ENCODE measurements around the gene RAVER1.

The RAVER1 gene

DNA sequence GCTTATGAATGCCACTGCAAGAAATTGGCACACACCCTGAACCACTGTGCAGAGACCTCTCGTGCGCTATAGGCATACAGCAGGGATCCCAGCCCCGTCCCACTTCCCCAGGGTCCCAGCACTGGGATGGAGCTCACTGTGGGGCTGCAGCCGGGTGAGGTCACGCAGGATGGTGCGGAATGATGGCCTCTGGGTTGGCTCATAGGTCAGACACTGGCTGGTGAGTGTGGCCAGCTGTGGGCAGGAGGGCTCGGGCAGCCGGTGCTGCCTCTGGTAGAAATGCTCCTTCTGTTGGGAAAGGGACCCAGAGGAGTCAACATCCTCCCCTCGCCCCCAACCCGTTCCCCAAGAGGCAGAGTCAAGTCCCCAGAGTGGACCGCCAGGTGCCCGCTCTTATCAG lies 23.1 kb upstream of the RAVER1 start:
- no peaks in the 10 kb centered on the region for H3K9me3 ChIP-seq (ENCODE audit: insufficient read depth, low read depth, low read length)
- no peaks in the 10 kb centered on the region for H3K79me2 ChIP-seq (ENCODE audit: insufficient read depth, low read length)
- no peaks in the 10 kb centered on the region for H3K27me3 ChIP-seq (ENCODE audit: insufficient read depth, low read length, poor library complexity, severe bottlenecking)
- no peak overlapping the region for H3K4me2 ChIP-seq (ENCODE audit: low read depth, low read length, poor library complexity, severe bottlenecking)
- H2AFZ ChIP-seq (ENCODE audit: low read length): no peak overlapping the region
- no peak overlapping the region for H3K9ac ChIP-seq (ENCODE audit: low read depth, low read length, poor library complexity, severe bottlenecking)
- no peak for TF ChIP-seq EZH2phosphoT487 (IDR thresholded peaks at IDR 0.05; ENCODE audit: borderline replicate concordance)
- TF ChIP-seq, protein P1, sequence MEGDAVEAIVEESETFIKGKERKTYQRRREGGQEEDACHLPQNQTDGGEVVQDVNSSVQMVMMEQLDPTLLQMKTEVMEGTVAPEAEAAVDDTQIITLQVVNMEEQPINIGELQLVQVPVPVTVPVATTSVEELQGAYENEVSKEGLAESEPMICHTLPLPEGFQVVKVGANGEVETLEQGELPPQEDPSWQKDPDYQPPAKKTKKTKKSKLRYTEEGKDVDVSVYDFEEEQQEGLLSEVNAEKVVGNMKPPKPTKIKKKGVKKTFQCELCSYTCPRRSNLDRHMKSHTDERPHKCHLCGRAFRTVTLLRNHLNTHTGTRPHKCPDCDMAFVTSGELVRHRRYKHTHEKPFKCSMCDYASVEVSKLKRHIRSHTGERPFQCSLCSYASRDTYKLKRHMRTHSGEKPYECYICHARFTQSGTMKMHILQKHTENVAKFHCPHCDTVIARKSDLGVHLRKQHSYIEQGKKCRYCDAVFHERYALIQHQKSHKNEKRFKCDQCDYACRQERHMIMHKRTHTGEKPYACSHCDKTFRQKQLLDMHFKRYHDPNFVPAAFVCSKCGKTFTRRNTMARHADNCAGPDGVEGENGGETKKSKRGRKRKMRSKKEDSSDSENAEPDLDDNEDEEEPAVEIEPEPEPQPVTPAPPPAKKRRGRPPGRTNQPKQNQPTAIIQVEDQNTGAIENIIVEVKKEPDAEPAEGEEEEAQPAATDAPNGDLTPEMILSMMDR (conservative IDR thresholded peaks at IDR 0.05; ENCODE audit: low read length): no peak
- no peaks in the 10 kb centered on the region for H3F3A ChIP-seq (ENCODE audit: low read depth)
- no peak overlapping the region for H3K4me3 ChIP-seq (ENCODE audit: low read length, poor library complexity, severe bottlenecking)
- H3K4me1 ChIP-seq (ENCODE audit: insufficient read depth, low read length, poor library complexity, severe bottlenecking): no peaks in the 10 kb centered on the region
- H3K36me3 ChIP-seq (ENCODE audit: insufficient read depth, low read length): peaks cover 47% of the 10 kb centered on the region; the same call in 1 of the 2 replicates
- no peaks in the 10 kb centered on the region for H4K20me1 ChIP-seq (ENCODE audit: insufficient read depth, low read length, poor library complexity, severe bottlenecking)
- H3K9me2 ChIP-seq (replicated peaks; ENCODE audit: low read depth, low read length): no peaks in the 10 kb centered on the region

DNA sequence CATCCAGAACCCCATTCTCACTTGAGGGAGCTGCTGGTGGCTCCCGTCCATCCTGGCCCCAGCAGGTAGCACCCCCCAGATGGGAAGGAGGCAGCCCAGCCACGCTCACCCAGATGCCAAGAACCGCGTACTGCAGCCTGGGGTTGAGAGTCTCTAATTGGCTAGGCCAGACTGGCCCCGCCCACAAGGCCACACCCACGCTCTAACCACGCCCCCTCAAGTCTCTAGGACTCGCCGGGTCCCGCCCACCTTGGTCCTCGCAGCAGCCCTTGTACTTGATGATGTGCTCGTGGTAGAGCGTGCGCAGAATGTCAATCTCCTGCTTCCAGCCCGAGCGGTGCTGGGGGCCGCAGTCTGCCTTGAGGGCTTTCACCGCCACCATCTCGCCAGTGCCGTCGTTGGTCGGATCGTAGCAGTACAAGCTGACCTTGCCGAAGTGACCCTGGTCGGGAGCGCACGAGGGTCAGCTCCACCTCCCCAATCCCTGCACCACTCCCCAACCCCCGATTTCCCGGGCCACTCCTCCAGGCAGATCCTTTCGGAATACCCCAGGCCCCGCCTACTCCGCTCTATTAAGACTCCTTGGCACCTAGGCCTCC lies 20.6 kb upstream of the RAVER1 start:
- H3K9me2 ChIP-seq (replicated peaks; ENCODE audit: low read depth, low read length): no peaks in the 10 kb centered on the region
- no peak overlapping the region for H3K4me2 ChIP-seq (ENCODE audit: low read depth, low read length, poor library complexity, severe bottlenecking)
- no peaks in the 10 kb centered on the region for H3K79me2 ChIP-seq (ENCODE audit: insufficient read depth, low read length)
- H3F3A ChIP-seq (ENCODE audit: low read depth): no peaks in the 10 kb centered on the region
- TF ChIP-seq EZH2phosphoT487 (IDR thresholded peaks at IDR 0.05; ENCODE audit: borderline replicate concordance): no peak
- TF ChIP-seq, protein P1 (conservative IDR thresholded peaks at IDR 0.05; ENCODE audit: low read length): no peak
- H3K9me3 ChIP-seq (ENCODE audit: insufficient read depth, low read depth, low read length): no peaks in the 10 kb centered on the region
- no peaks in the 10 kb centered on the region for H4K20me1 ChIP-seq (ENCODE audit: insufficient read depth, low read length, poor library complexity, severe bottlenecking)
- H3K9ac ChIP-seq (ENCODE audit: low read depth, low read length, poor library complexity, severe bottlenecking): no peak overlapping the region
- peaks cover 38% of the 10 kb centered on the region; the same call in 1 of the 2 replicates for H3K36me3 ChIP-seq (ENCODE audit: insufficient read depth, low read length)
- no peaks in the 10 kb centered on the region for H3K27me3 ChIP-seq (ENCODE audit: insufficient read depth, low read length, poor library complexity, severe bottlenecking)
- H3K4me1 ChIP-seq (ENCODE audit: insufficient read depth, low read length, poor library complexity, severe bottlenecking): no peaks in the 10 kb centered on the region
- H2AFZ ChIP-seq (ENCODE audit: low read length): no peak overlapping the region
- no peak overlapping the region for H3K4me3 ChIP-seq (ENCODE audit: low read length, poor library complexity, severe bottlenecking)

DNA sequence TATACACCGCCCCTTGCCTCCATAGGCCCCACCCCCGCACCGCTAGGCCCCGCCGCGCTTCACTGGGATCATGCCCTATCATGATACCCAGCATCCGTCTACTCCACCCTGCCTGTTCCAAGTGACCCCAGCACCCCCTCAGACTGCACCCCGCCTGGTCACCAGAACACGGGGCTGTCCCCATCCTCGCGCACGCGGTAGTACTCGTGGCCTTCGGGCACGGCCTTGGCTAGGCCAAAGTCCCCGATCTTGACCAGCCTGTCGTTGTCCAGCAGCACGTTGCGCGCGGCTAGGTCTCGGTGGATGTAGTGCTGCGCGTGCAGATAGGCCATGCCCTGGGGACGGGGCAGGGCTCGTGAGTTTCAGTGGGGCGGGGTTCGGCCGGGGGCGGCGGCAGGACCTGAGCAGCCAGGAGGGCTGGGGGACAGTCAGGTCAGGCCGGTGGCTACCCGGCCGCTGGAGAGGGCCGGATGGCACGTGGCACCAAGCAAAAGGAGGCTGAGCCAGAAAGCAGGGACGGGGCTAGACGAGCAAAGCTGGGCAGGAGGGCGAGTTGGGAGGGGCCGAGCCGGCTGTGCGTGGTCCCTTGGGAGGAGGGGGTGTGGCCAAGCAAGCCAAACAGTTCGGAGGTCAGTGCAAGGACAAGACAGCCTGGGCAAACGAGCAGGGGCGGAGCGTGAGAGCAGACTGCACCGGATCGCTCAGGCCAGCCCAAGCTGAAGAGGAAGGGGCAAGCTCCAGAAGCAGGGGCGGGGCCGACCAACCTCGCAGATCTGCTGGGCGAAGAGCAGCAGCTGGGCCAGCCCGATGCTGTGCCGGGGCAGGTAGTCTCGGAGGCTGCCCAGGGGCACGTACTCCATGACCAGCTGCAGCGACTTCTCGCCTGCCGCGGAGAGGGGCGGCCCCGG lies 19.7 kb upstream of the RAVER1 start:
- Histone ChIP-seq H3K4me2 (ENCODE audit: low read depth, low read length, poor library complexity, severe bottlenecking) (no peak overlapping the region), H3K9me3 (ENCODE audit: insufficient read depth, low read depth, low read length) (no peaks in the 10 kb centered on the region), H2AFZ (ENCODE audit: low read length) (no peak overlapping the region), H3K79me2 (ENCODE audit: insufficient read depth, low read length) (no peaks in the 10 kb centered on the region), H4K20me1 (ENCODE audit: insufficient read depth, low read length, poor library complexity, severe bottlenecking) (no peaks in the 10 kb centered on the region), H3K4me3 (ENCODE audit: low read length, poor library complexity, severe bottlenecking) (no peak overlapping the region), H3F3A (ENCODE audit: low read depth) (no peaks in the 10 kb centered on the region), H3K27me3 (ENCODE audit: insufficient read depth, low read length, poor library complexity, severe bottlenecking) (no peaks in the 10 kb centered on the region), H3K9me2 (replicated peaks; ENCODE audit: low read depth, low read length) (no peaks in the 10 kb centered on the region), H3K4me1 (ENCODE audit: insufficient read depth, low read length, poor library complexity, severe bottlenecking) (no peaks in the 10 kb centered on the region), H3K36me3 (ENCODE audit: insufficient read depth, low read length) (peaks cover 34% of the 10 kb centered on the region; the same call in 1 of the 2 replicates), H3K9ac (ENCODE audit: low read depth, low read length, poor library complexity, severe bottlenecking) (no peak overlapping the region)
- TF ChIP-seq, protein P1 (conservative IDR thresholded peaks at IDR 0.05; ENCODE audit: low read length): no peak
- TF ChIP-seq EZH2phosphoT487 (IDR thresholded peaks at IDR 0.05; ENCODE audit: borderline replicate concordance): no peak

Data from Loucy (cell line).